Activated T-helper 1 cell treated with anti-CD3 and anti-CD28 coated beads, Interleukin-12 subunit alpha, Interleukin-12 subunit beta, Interleukin-2, Interleukin-4 antibody, amounts not matched to agents 30 ng/mL and 10 ng/mL and 1 ng/mL, durations not matched to agents 14 hours and 24 hours and 36 hours (primary cell): ENCODE data around the gene PGR. TPM values are rescaled to one million over a fixed set of nuclear protein-coding genes. Genes with fewer than 3 reads are reported as not detected.

ENCODE experiments used
- DNase-seq: peaks from one replicate; pipeline ENCODE4 v3.0.0; 2021; ENCODE audit warnings: low spot score
- H3K27ac Mint-ChIP-seq: one replicate; pipeline ENCODE4 v1.8.0; 2021; ENCODE audit warnings: mild to moderate bottlenecking, mixed read lengths
- H3K27me3 Mint-ChIP-seq: one replicate; pipeline ENCODE4 v1.8.0; 2022; ENCODE audit warnings: mild to moderate bottlenecking, moderate library complexity, mixed read lengths; ENCODE audit not compliant: insufficient read depth
- H3K36me3 Mint-ChIP-seq: one replicate; pipeline ENCODE4 v1.8.0; 2021; ENCODE audit warnings: low read depth, mixed read lengths
- H3K4me1 Mint-ChIP-seq: one replicate; pipeline ENCODE4 v1.8.0; 2021; ENCODE audit warnings: low read depth, mixed read lengths
- H3K4me3 Mint-ChIP-seq: one replicate; pipeline ENCODE4 v1.8.0; 2021; ENCODE audit warnings: mild to moderate bottlenecking, moderate library complexity, mixed read lengths
- H3K9me3 Mint-ChIP-seq: one replicate; pipeline ENCODE4 v1.8.0; 2021; ENCODE audit warnings: mixed read lengths
- intact Hi-C: fragments of 100-400 bp; cut with micrococcal nuclease; formaldehyde crosslinking; loops from one replicate; pipeline ENCODE4 v1.15.1; 2024
- total RNA-seq: library from RNA; stranded (reverse); gene quantifications from 2 replicates; pipeline ENCODE4 v1.2.3, GENCODE V29; 2022

PGR gene
- total RNA-seq, 1 donor from 2014 or later = not detected

GRCh38 chr11:101113540-101113939, 16.1 kb downstream of the PGR start:
- Mint-ChIP-seq H3K9me3 (no peaks in the 10 kb centered on the region), H3K4me1 (no peaks in the 10 kb centered on the region), H3K27ac (no peak overlapping the region), H3K27me3 (no peaks in the 10 kb centered on the region), H3K36me3 (no peaks in the 10 kb centered on the region), H3K4me3 (no peak overlapping the region)
- no peak for DNase-seq
- intact Hi-C loops = no loop called here

- no peak for DNase-seq
- Mint-ChIP-seq H3K4me3 (no peak overlapping the region), H3K36me3 (no peaks in the 10 kb centered on the region), H3K27me3 (no peaks in the 10 kb centered on the region), H3K27ac (no peak overlapping the region), H3K9me3 (peaks cover 17% of the 10 kb centered on the region), H3K4me1 (no peaks in the 10 kb centered on the region)
- intact Hi-C loops = no loop called here
These were observed 24.9 kb downstream of the PGR start for GRCh38 chr11:101104716-101105115.

GRCh38 chr11:101103433-101103832, 26.2 kb downstream of the PGR start:
- Mint-ChIP-seq H3K4me3 (no peak overlapping the region), H3K36me3 (no peaks in the 10 kb centered on the region), H3K4me1 (no peaks in the 10 kb centered on the region), H3K27me3 (no peaks in the 10 kb centered on the region), H3K9me3 (peaks cover 20% of the 10 kb centered on the region), H3K27ac (no peak overlapping the region)
- intact Hi-C loops = no loop called here
- DNase-seq = no peak

- no peak for DNase-seq
- Mint-ChIP-seq H3K9me3 (peaks cover 12% of the 10 kb centered on the region), H3K36me3 (no peaks in the 10 kb centered on the region), H3K27ac (no peak overlapping the region), H3K4me1 (no peaks in the 10 kb centered on the region), H3K4me3 (no peak overlapping the region), H3K27me3 (no peaks in the 10 kb centered on the region)
- intact Hi-C loops = no loop called here
These were observed 29.0 kb downstream of the PGR start for GRCh38 chr11:101100601-101101000.

- H3K27ac Mint-ChIP-seq = no peak overlapping the region
- H3K36me3 Mint-ChIP-seq = no peaks in the 10 kb centered on the region
- H3K27me3 Mint-ChIP-seq = no peaks in the 10 kb centered on the region
- H3K4me3 Mint-ChIP-seq = no peak overlapping the region
- no peaks in the 10 kb centered on the region for H3K4me1 Mint-ChIP-seq
- no peak for DNase-seq
- intact Hi-C loops = no loop called here
- peaks cover 13% of the 10 kb centered on the region for H3K9me3 Mint-ChIP-seq
These were observed 33.4 kb downstream of the PGR start for GRCh38 chr11:101096036-101096704.

- Mint-ChIP-seq H3K27me3 (no peaks in the 10 kb centered on the region), H3K27ac (no peak overlapping the region), H3K36me3 (no peaks in the 10 kb centered on the region), H3K4me1 (no peaks in the 10 kb centered on the region), H3K9me3 (peaks cover 12% of the 10 kb centered on the region), H3K4me3 (no peak overlapping the region)
- intact Hi-C loops = no loop called here
- DNase-seq = no peak
These were observed 37.8 kb downstream of the PGR start for GRCh38 chr11:101091781-101092180.

- Mint-ChIP-seq H3K27me3 (no peaks in the 10 kb centered on the region), H3K27ac (no peak overlapping the region), H3K4me1 (no peaks in the 10 kb centered on the region), H3K36me3 (no peaks in the 10 kb centered on the region), H3K4me3 (no peak overlapping the region), H3K9me3 (peaks cover 12% of the 10 kb centered on the region)
- intact Hi-C loops = no loop called here
- no peak for DNase-seq
These were observed 38.8 kb downstream of the PGR start for GRCh38 chr11:101090679-101091270.

- no peaks in the 10 kb centered on the region for H3K36me3 Mint-ChIP-seq
- intact Hi-C loops = no loop called here
- no peaks in the 10 kb centered on the region for H3K27me3 Mint-ChIP-seq
- no peak overlapping the region for H3K4me3 Mint-ChIP-seq
- H3K9me3 Mint-ChIP-seq = peaks cover 14% of the 10 kb centered on the region
- no peak for DNase-seq
- H3K4me1 Mint-ChIP-seq = no peaks in the 10 kb centered on the region
- H3K27ac Mint-ChIP-seq = no peak overlapping the region
These were observed 46.3 kb downstream of the PGR start for GRCh38 chr11:101083335-101083734.

GRCh38 chr11:101082813-101083212, 46.8 kb downstream of the PGR start:
- Mint-ChIP-seq H3K4me3 (no peak overlapping the region), H3K36me3 (no peaks in the 10 kb centered on the region), H3K9me3 (peaks cover 14% of the 10 kb centered on the region), H3K27ac (no peak overlapping the region), H3K27me3 (no peaks in the 10 kb centered on the region), H3K4me1 (no peaks in the 10 kb centered on the region)
- intact Hi-C loops = no loop called here
- DNase-seq = no peak

GRCh38 chr11:101063706-101064105, 65.9 kb downstream of the PGR start:
- no peak for DNase-seq
- H3K27ac Mint-ChIP-seq = no peak overlapping the region
- intact Hi-C loops = no loop called here
- H3K9me3 Mint-ChIP-seq = no peaks in the 10 kb centered on the region
- H3K27me3 Mint-ChIP-seq = no peaks in the 10 kb centered on the region
- H3K4me3 Mint-ChIP-seq = no peak overlapping the region
- no peaks in the 10 kb centered on the region for H3K4me1 Mint-ChIP-seq
- H3K36me3 Mint-ChIP-seq = no peaks in the 10 kb centered on the region

GRCh38 chr11:101061606-101062005, 68.0 kb downstream of the PGR start:
- Mint-ChIP-seq H3K27ac (no peak overlapping the region), H3K9me3 (no peaks in the 10 kb centered on the region), H3K4me3 (no peak overlapping the region), H3K27me3 (no peaks in the 10 kb centered on the region), H3K36me3 (no peaks in the 10 kb centered on the region), H3K4me1 (no peaks in the 10 kb centered on the region)
- no peak for DNase-seq
- intact Hi-C loops = no loop called here

GRCh38 chr11:101059331-101059730, 70.3 kb downstream of the PGR start:
- Mint-ChIP-seq H3K4me3 (no peak overlapping the region), H3K36me3 (no peaks in the 10 kb centered on the region), H3K27me3 (no peaks in the 10 kb centered on the region), H3K4me1 (no peaks in the 10 kb centered on the region), H3K9me3 (no peaks in the 10 kb centered on the region), H3K27ac (no peak overlapping the region)
- no peak for DNase-seq
- intact Hi-C loops = no loop called here

GRCh38 chr11:101053492-101053891, 76.1 kb downstream of the PGR start:
- Mint-ChIP-seq H3K4me3 (no peak overlapping the region), H3K9me3 (no peaks in the 10 kb centered on the region), H3K27ac (no peak overlapping the region), H3K27me3 (no peaks in the 10 kb centered on the region), H3K4me1 (no peaks in the 10 kb centered on the region), H3K36me3 (no peaks in the 10 kb centered on the region)
- DNase-seq = no peak
- intact Hi-C loops = no loop called here

GRCh38 chr11:101051677-101052076, 77.9 kb downstream of the PGR start:
- Mint-ChIP-seq H3K27me3 (no peaks in the 10 kb centered on the region), H3K27ac (no peak overlapping the region), H3K36me3 (no peaks in the 10 kb centered on the region), H3K4me3 (no peak overlapping the region), H3K9me3 (no peaks in the 10 kb centered on the region), H3K4me1 (no peaks in the 10 kb centered on the region)
- no peak for DNase-seq
- intact Hi-C loops = no loop called here
